ENCODE results near the gene PAPPA2. TPM values are rescaled to one million over a fixed set of nuclear protein-coding genes. Genes with fewer than 3 reads are reported as not detected.

PAPPA2 gene
- total and polyA plus RNA-seq, 7 donors = 0.05 to 1.1 (median 0.06) TPM; not detected in 2

- Histone ChIP-seq H3K36me3 (ENCODE audit: insufficient read depth in 1 of 2, low read depth in 1 of 2) (no peaks in the 10 kb centered on the region), H3K4me1 (no peaks in the 10 kb centered on the region), H3K4me3 (no peak overlapping the region), H3K9me3 (no peaks in the 10 kb centered on the region), H3K27me3 (ENCODE audit: insufficient read depth in 3 of 3, low read length in 2 of 3) (peaks cover 0 to 2% (median 0%) of the 10 kb centered on the region in 3 donors), H3K27ac (no peak overlapping the region)
- intact Hi-C loops (cut with DNase I) = no loop called here
- DNase-seq (no peak), ATAC-seq (no peak)
- no peak for TF ChIP-seq CTCF (IDR thresholded peaks at IDR 0.05)
- WGBS, 3 donors = 82 to 93% (median 84%) methylated on average over 2 of the region's 2 CpGs
Measured at GRCh38 chr1:176543360-176544129, 80.6 kb downstream of the PAPPA2 start.

DNA sequence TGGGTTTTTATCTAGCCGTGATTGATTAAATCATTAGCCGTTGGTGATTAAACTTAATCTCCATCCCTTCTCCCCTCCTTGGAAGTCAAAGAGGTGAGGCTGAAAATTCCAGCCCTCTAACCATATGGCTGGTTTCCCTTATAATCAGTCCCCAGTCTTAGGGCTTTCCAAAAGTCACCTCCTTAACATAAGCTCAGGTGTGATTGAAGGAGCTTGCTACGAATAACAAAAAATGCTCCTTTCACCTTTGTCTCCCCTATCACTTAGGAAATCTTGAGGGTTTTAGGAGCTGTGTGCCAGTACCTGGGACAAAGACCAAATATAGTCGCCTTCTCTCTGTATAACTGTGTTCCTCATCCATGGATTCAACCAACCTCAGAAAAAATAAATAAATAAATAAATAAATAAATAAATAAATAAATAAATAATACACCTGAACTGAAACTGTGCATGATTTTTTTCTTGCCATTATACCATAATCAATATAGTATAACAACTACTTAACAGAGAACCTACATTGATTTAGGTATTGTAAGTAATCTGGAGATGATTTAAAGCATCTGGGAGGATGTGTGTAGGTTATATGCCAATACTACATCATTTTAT is 82.2 kb downstream of the PAPPA2 start:
- WGBS, 3 donors = 90 to 94% (median 92%) methylated on average over 4 of the region's 4 CpGs
- intact Hi-C loops (cut with DNase I) = no loop called here

DNA sequence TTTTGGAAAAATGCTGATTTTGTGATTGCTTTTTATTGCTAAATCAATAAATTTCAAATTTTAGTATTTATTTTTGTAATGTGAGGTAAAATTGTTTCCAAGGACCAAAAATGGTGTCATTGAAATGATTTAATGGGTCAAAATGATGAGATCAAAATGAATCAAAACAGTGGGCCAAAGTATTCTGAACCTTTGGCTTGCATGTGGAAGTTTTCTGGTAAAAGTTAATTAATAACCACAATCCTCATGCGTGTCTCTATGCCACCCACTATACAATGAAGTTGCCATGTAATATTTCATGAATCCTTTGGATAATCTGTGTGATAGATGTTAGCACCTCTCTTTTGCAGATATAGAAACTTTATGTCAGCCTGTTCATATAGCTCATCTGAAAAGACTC is 83.8 kb downstream of the PAPPA2 start:
- peaks cover 0 to 2% (median 0%) of the 10 kb centered on the region in 3 donors for H3K27me3 ChIP-seq (ENCODE audit: insufficient read depth in 3 of 3, low read length in 2 of 3)
- ATAC-seq = no peak
- no peaks in the 10 kb centered on the region for H3K4me1 ChIP-seq
- no peak overlapping the region for H3K4me3 ChIP-seq
- H3K9me3 ChIP-seq = no peaks in the 10 kb centered on the region
- H3K36me3 ChIP-seq (ENCODE audit: insufficient read depth in 1 of 2, low read depth in 1 of 2) = no peaks in the 10 kb centered on the region
- no peak for TF ChIP-seq CTCF (IDR thresholded peaks at IDR 0.05)
- WGBS, 3 donors = 84 to 97% (median 90%) methylated on average over 1 of the region's 1 CpG
- H3K27ac ChIP-seq = no peak overlapping the region
- intact Hi-C loops (cut with DNase I) = no loop called here
- DNase-seq = no peak

More for the DNA sequence above, 82.2 kb downstream of the PAPPA2 start:
- Histone ChIP-seq H3K36me3 (ENCODE audit: insufficient read depth in 1 of 2, low read depth in 1 of 2) (no peaks in the 10 kb centered on the region), H3K4me3 (no peak overlapping the region), H3K4me1 (no peaks in the 10 kb centered on the region), H3K27me3 (ENCODE audit: insufficient read depth in 3 of 3, low read length in 2 of 3) (peaks cover 0 to 2% (median 0%) of the 10 kb centered on the region in 3 donors), H3K9me3 (no peaks in the 10 kb centered on the region), H3K27ac (no peak overlapping the region)
- DNase-seq = no peak
- no peak for ATAC-seq
- TF ChIP-seq CTCF (IDR thresholded peaks at IDR 0.05) = no peak

- Histone ChIP-seq H3K27ac (no peak overlapping the region), H3K4me1 (no peaks in the 10 kb centered on the region), H3K9me3 (no peaks in the 10 kb centered on the region), H3K4me3 (no peak overlapping the region), H3K27me3 (ENCODE audit: insufficient read depth in 3 of 3, low read length in 2 of 3) (peaks cover 0 to 26% (median 0%) of the 10 kb centered on the region in 3 donors), H3K36me3 (ENCODE audit: insufficient read depth in 1 of 2, low read depth in 1 of 2) (no peaks in the 10 kb centered on the region)
- no peak for ATAC-seq
- intact Hi-C loops (cut with DNase I) = no loop called here
- no peak for TF ChIP-seq CTCF (IDR thresholded peaks at IDR 0.05)
- no peak for DNase-seq
- 34 to 39% (median 37%) methylated on average over 6 of the region's 6 CpGs for WGBS, 3 donors
Measured at GRCh38 chr1:176551146-176551545, 88.2 kb downstream of the PAPPA2 start.
